HepG2 (cell line): ENCODE measurements around the gene CES1. TPM values are rescaled to one million over a fixed set of nuclear protein-coding genes. Genes with fewer than 3 reads are reported as not detected.
A peak's percentile ranks its signal among the peaks of the same experiment; 100 is the strongest.

Experiments used
- BCL6 ChIP-seq: IDR thresholded peaks from 2 replicates; pipeline ENCODE4 v1.6.1; 2016; ENCODE audit warnings: missing genetic modification reagents, missing compliant biosample characterization
- HNRNPL ChIP-seq: fragments of 200-400 bp; formaldehyde crosslinking; IDR thresholded peaks from 2 replicates; pipeline ENCODE4 v1.6.1; 2017; ENCODE audit warnings: mild to moderate bottlenecking, low read depth, low read length
- KAT7 ChIP-seq: IDR thresholded peaks from 2 replicates; pipeline ENCODE4 v1.6.1; 2018; ENCODE audit warnings: borderline replicate concordance, missing compliant biosample characterization
- LCORL ChIP-seq, 2 experiments: fragments of 450-650 bp in 1 of 2; sonication (generic) in 1 of 2; formaldehyde crosslinking in 1 of 2; IDR thresholded peaks; 2 replicates each; pipeline versions ENCODE4 v1.5.0 to v1.6.1; 2017 to 2020; ENCODE audit warnings: antibody characterized with exemption in 1 of 2, missing genetic modification reagents in 1 of 2
- MLXIP ChIP-seq: sonication (generic); formaldehyde crosslinking; IDR thresholded peaks from 2 replicates; pipeline ENCODE4 v1.9.0; 2021; ENCODE audit warnings: missing genetic modification reagents, borderline replicate concordance
- RNF219 ChIP-seq: sonication (generic); formaldehyde crosslinking; IDR thresholded peaks from 2 replicates; pipeline ENCODE4 v1.5.0; 2020; ENCODE audit warnings: mild to moderate bottlenecking, missing genetic modification reagents
- ZBTB38 ChIP-seq: sonication (generic); formaldehyde crosslinking; IDR thresholded peaks from 2 replicates; pipeline ENCODE4 v1.5.1; 2020; ENCODE audit warnings: mild to moderate bottlenecking, missing genetic modification reagents
- ZBTB46 ChIP-seq: sonication (generic); formaldehyde crosslinking; IDR thresholded peaks from 2 replicates; pipeline ENCODE4 v1.4.0; 2020; ENCODE audit warnings: mild to moderate bottlenecking, missing genetic modification reagents, borderline replicate concordance
- ZNF101 ChIP-seq: sonication (generic); formaldehyde crosslinking; IDR thresholded peaks from 2 replicates; pipeline ENCODE4 v1.4.0; 2020; ENCODE audit warnings: mild to moderate bottlenecking, low read depth, missing genetic modification reagents, borderline replicate concordance
- polyA plus RNA-seq, 8 experiments: library from polyadenylated mRNA; depleted of rRNA in 3 of 8; stranded (reverse) in 7 of 8; unstranded in 1 of 8; fragments of >200 nt; fragmentation: Illumina TruSeq in 4 of 8; extraction: Trizol in 4 of 8; gene quantifications; 2 replicates each; pipeline versions ENCODE4 v1.2.1 to v1.2.3, GENCODE V29; 2011 to 2016; ENCODE audit warnings: low read depth in 4 of 8, missing spikeins in 1 of 8, mixed read lengths in 1 of 8; ENCODE audit not compliant: insufficient read depth in 1 of 8
- total RNA-seq, 5 experiments: library from RNA; depleted of rRNA; stranded (reverse); fragments of >200 nt; fragmentation: Illumina TruSeq; extraction: Trizol; gene quantifications; 2 replicates each; pipeline ENCODE4 v1.2.3, GENCODE V29; 2016; ENCODE audit warnings: low read depth in 1 of 5
- TF ChIP-seq, protein P1 (sequence below): sonication (generic); formaldehyde crosslinking; IDR thresholded peaks from 2 replicates; pipeline ENCODE4 v1.5.1; 2020; ENCODE audit warnings: mild to moderate bottlenecking, missing genetic modification reagents, borderline replicate concordance

CES1 gene
- total and polyA plus RNA-seq, 2 of the 13 experiments (the other 11 are each of a cell fraction or from before 2014, with no cell fraction given) = 136 to 198 TPM

- TF ChIP-seq, protein P1, sequence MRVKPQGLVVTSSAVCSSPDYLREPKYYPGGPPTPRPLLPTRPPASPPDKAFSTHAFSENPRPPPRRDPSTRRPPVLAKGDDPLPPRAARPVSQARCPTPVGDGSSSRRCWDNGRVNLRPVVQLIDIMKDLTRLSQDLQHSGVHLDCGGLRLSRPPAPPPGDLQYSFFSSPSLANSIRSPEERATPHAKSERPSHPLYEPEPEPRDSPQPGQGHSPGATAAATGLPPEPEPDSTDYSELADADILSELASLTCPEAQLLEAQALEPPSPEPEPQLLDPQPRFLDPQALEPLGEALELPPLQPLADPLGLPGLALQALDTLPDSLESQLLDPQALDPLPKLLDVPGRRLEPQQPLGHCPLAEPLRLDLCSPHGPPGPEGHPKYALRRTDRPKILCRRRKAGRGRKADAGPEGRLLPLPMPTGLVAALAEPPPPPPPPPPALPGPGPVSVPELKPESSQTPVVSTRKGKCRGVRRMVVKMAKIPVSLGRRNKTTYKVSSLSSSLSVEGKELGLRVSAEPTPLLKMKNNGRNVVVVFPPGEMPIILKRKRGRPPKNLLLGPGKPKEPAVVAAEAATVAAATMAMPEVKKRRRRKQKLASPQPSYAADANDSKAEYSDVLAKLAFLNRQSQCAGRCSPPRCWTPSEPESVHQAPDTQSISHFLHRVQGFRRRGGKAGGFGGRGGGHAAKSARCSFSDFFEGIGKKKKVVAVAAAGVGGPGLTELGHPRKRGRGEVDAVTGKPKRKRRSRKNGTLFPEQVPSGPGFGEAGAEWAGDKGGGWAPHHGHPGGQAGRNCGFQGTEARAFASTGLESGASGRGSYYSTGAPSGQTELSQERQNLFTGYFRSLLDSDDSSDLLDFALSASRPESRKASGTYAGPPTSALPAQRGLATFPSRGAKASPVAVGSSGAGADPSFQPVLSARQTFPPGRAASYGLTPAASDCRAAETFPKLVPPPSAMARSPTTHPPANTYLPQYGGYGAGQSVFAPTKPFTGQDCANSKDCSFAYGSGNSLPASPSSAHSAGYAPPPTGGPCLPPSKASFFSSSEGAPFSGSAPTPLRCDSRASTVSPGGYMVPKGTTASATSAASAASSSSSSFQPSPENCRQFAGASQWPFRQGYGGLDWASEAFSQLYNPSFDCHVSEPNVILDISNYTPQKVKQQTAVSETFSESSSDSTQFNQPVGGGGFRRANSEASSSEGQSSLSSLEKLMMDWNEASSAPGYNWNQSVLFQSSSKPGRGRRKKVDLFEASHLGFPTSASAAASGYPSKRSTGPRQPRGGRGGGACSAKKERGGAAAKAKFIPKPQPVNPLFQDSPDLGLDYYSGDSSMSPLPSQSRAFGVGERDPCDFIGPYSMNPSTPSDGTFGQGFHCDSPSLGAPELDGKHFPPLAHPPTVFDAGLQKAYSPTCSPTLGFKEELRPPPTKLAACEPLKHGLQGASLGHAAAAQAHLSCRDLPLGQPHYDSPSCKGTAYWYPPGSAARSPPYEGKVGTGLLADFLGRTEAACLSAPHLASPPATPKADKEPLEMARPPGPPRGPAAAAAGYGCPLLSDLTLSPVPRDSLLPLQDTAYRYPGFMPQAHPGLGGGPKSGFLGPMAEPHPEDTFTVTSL (CRISPR knock-in tag) = peak; percentile 50; the same call in 1 of the 2 replicates
- TF ChIP-seq ZBTB38 = peak; percentile 12; the same call in 1 of the 2 replicates
- TF ChIP-seq RNF219 (CRISPR knock-in tag) = 0 out of 2 replicates have a peak, but pooled peaks have one; percentile 87
- no peak for TF ChIP-seq ZBTB46 (CRISPR knock-in tag)
- 0 out of 2 replicates have a peak, but pooled peaks have one; percentile 18 for TF ChIP-seq KAT7 (CRISPR knock-in tag)
- peak; percentile 77 for TF ChIP-seq BCL6
- no peak for TF ChIP-seq ZNF101 (CRISPR knock-in tag)
- peak; percentile 37; the same call in 1 of the 2 replicates for TF ChIP-seq LCORL (IDR thresholded peaks at IDR 0.05)
- peak; percentile 99 for TF ChIP-seq LCORL (CRISPR knock-in tag; IDR thresholded peaks at IDR 0.05)
- no peak for TF ChIP-seq MLXIP (CRISPR knock-in tag)
- 0 out of 2 replicates have a peak, but pooled peaks have one; percentile 54 for TF ChIP-seq HNRNPL
These were observed at the start of gene CES1 (continued) for GRCh38 chr16:55832773-55833691.
